WTC11 (cell line): ENCODE results near the gene SENP1. TPM values are rescaled to one million over a fixed set of nuclear protein-coding genes. Genes with fewer than 3 reads are reported as not detected.

Experiments
- ATAC-seq: fragments of 200-7000 bp; cut with Tn5 transposase; 2 replicates; pipeline ENCODE4 v1.10.0; 2021; ENCODE audit warnings: mild to moderate bottlenecking, moderate library complexity
- CTCF ChIA-PET: fragments of 300-600 bp; sonication (Branson Sonifier 250); formaldehyde crosslinking; loops from one replicate; lab custom pipeline; 2021; ENCODE audit warnings: antibody characterized with exemption; lab: Charles Lee
- POLR2A ChIA-PET: fragments of 350-600 bp; sonication (Branson Sonifier 250); formaldehyde crosslinking; loops from one replicate; lab custom pipeline; 2021; ENCODE audit warnings: antibody characterized with exemption; lab: Charles Lee
- DNase-seq: peaks from one replicate; pipeline ENCODE4 v3.0.0; 2021; ENCODE audit warnings: low spot score
- H3K27ac Mint-ChIP-seq: 2 replicates; pipeline ENCODE4 v1.8.0; 2021; ENCODE audit warnings: mixed read lengths
- H3K27me3 Mint-ChIP-seq: 2 replicates; pipeline ENCODE4 v1.8.0; 2021; ENCODE audit warnings: low read depth, mild to moderate bottlenecking, moderate library complexity, mixed read lengths
- H3K36me3 Mint-ChIP-seq: 2 replicates; pipeline ENCODE4 v1.8.0; 2021; ENCODE audit warnings: mixed read lengths
- H3K4me1 Mint-ChIP-seq: 2 replicates; pipeline ENCODE4 v1.8.0; 2022; ENCODE audit warnings: mixed read lengths
- H3K4me3 Mint-ChIP-seq: 2 replicates; pipeline ENCODE4 v1.8.0; 2021; ENCODE audit warnings: mild to moderate bottlenecking, moderate library complexity, mixed read lengths
- H3K9me3 Mint-ChIP-seq: 2 replicates; pipeline ENCODE4 v1.8.0; 2021; ENCODE audit warnings: mixed read lengths
- CBFB ChIP-seq: sonication (generic); formaldehyde crosslinking; IDR thresholded peaks from 2 replicates; pipeline ENCODE4 v1.8.1; 2022; ENCODE audit warnings: mild to moderate bottlenecking, low read depth, missing genetic modification reagents
- ELF4 ChIP-seq: sonication (generic); formaldehyde crosslinking; IDR thresholded peaks from 2 replicates; pipeline ENCODE4 v1.8.1; 2022; ENCODE audit warnings: low read depth, mild to moderate bottlenecking, moderate library complexity, missing genetic modification reagents
- FOXK1 ChIP-seq: sonication (generic); formaldehyde crosslinking; IDR thresholded peaks from 2 replicates; pipeline ENCODE4 v1.8.0; 2022; ENCODE audit warnings: mild to moderate bottlenecking, moderate library complexity, missing genetic modification reagents
- JAZF1 ChIP-seq: fragments of 250-450 bp; sonication (Bioruptor Pico); IDR thresholded peaks from 2 replicates; pipeline ENCODE4 v1.9.0; 2021; ENCODE audit warnings: moderate library complexity, mild to moderate bottlenecking, inconsistent platforms
- NR2C2 ChIP-seq: sonication (generic); formaldehyde crosslinking; IDR thresholded peaks from 2 replicates; pipeline ENCODE4 v1.8.0; 2022; ENCODE audit warnings: mild to moderate bottlenecking, missing genetic modification reagents
- SMAD3 ChIP-seq: sonication (generic); formaldehyde crosslinking; IDR thresholded peaks from 2 replicates; pipeline ENCODE4 v1.8.0; 2022; ENCODE audit warnings: missing genetic modification reagents, mild to moderate bottlenecking, borderline replicate concordance
- TCF7 ChIP-seq: sonication (generic); formaldehyde crosslinking; IDR thresholded peaks from 2 replicates; pipeline ENCODE4 v1.8.0; 2022; ENCODE audit warnings: mild to moderate bottlenecking, low read depth, missing genetic modification reagents, moderate library complexity
- ZNF317 ChIP-seq: sonication (generic); formaldehyde crosslinking; IDR thresholded peaks from 2 replicates; pipeline ENCODE4 v1.8.1; 2023; ENCODE audit warnings: low read depth, mild to moderate bottlenecking, moderate library complexity, missing genetic modification reagents, borderline replicate concordance
- ZNF671 ChIP-seq: fragments of 250-450 bp; sonication (Bioruptor Pico); IDR thresholded peaks from 2 replicates; pipeline ENCODE4 v1.8.0; 2021; ENCODE audit warnings: mild to moderate bottlenecking
- total RNA-seq: library from RNA; stranded (reverse); gene quantifications from 3 replicates; pipeline ENCODE4 v1.2.3, GENCODE V29; 2021
- TF ChIP-seq, protein P1 (sequence below): sonication (generic); formaldehyde crosslinking; IDR thresholded peaks from 2 replicates; pipeline ENCODE4 v1.8.1; 2023; ENCODE audit warnings: mild to moderate bottlenecking, missing genetic modification reagents, borderline replicate concordance
- TF ChIP-seq, protein P2 (sequence below): sonication (generic); formaldehyde crosslinking; IDR thresholded peaks from 2 replicates; pipeline ENCODE4 v1.8.0; 2022; ENCODE audit warnings: mild to moderate bottlenecking, missing genetic modification reagents
- TF ChIP-seq, protein P3 (sequence below): fragments of 250-450 bp; sonication (Bioruptor Pico); IDR thresholded peaks from 2 replicates; pipeline ENCODE4 v1.9.0; 2021; ENCODE audit warnings: moderate library complexity, mild to moderate bottlenecking, inconsistent platforms, borderline replicate concordance
- TF ChIP-seq, protein P4 (sequence below): sonication (generic); formaldehyde crosslinking; IDR thresholded peaks from 2 replicates; pipeline ENCODE4 v1.8.0; 2023; ENCODE audit warnings: missing genetic modification reagents
- TF ChIP-seq, protein P5 (sequence below): fragments of 200-600 bp; IDR thresholded peaks from 2 replicates; pipeline ENCODE4 v1.8.0; 2022; ENCODE audit warnings: antibody characterized with exemption
- TF ChIP-seq, protein P6 (sequence below): sonication (generic); formaldehyde crosslinking; IDR thresholded peaks from 2 replicates; pipeline ENCODE4 v1.8.1; 2022; ENCODE audit warnings: low read depth, mild to moderate bottlenecking, moderate library complexity, missing genetic modification reagents, borderline replicate concordance

Gene SENP1
- total RNA-seq, 1 experiment from 2014 or later = 20.4 TPM

DNA sequence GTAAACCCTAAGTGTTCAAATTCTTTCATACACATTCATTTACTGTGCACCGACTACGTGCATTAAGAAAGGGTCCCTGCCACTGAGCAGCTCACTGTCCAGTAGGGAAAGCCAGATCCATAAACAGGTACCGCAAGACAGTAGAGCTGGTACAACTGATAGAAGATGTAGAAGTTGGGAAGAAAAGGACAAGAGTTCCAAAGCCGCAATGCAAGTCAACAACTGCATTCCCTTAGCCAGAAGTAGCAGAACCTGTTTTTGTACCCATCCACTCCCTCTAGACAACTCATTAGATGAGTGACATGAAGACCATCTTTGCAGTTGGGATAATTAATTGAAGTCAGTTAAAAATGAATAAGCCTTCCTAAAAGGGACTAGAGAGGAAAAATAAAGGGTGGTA, 1.3 kb downstream of the SENP1 start (continued):
- TF ChIP-seq, protein P1, sequence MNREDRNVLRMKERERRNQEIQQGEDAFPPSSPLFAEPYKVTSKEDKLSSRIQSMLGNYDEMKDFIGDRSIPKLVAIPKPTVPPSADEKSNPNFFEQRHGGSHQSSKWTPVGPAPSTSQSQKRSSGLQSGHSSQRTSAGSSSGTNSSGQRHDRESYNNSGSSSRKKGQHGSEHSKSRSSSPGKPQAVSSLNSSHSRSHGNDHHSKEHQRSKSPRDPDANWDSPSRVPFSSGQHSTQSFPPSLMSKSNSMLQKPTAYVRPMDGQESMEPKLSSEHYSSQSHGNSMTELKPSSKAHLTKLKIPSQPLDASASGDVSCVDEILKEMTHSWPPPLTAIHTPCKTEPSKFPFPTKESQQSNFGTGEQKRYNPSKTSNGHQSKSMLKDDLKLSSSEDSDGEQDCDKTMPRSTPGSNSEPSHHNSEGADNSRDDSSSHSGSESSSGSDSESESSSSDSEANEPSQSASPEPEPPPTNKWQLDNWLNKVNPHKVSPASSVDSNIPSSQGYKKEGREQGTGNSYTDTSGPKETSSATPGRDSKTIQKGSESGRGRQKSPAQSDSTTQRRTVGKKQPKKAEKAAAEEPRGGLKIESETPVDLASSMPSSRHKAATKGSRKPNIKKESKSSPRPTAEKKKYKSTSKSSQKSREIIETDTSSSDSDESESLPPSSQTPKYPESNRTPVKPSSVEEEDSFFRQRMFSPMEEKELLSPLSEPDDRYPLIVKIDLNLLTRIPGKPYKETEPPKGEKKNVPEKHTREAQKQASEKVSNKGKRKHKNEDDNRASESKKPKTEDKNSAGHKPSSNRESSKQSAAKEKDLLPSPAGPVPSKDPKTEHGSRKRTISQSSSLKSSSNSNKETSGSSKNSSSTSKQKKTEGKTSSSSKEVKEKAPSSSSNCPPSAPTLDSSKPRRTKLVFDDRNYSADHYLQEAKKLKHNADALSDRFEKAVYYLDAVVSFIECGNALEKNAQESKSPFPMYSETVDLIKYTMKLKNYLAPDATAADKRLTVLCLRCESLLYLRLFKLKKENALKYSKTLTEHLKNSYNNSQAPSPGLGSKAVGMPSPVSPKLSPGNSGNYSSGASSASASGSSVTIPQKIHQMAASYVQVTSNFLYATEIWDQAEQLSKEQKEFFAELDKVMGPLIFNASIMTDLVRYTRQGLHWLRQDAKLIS (CRISPR knock-in tag) = no peak
- TF ChIP-seq, protein P2, sequence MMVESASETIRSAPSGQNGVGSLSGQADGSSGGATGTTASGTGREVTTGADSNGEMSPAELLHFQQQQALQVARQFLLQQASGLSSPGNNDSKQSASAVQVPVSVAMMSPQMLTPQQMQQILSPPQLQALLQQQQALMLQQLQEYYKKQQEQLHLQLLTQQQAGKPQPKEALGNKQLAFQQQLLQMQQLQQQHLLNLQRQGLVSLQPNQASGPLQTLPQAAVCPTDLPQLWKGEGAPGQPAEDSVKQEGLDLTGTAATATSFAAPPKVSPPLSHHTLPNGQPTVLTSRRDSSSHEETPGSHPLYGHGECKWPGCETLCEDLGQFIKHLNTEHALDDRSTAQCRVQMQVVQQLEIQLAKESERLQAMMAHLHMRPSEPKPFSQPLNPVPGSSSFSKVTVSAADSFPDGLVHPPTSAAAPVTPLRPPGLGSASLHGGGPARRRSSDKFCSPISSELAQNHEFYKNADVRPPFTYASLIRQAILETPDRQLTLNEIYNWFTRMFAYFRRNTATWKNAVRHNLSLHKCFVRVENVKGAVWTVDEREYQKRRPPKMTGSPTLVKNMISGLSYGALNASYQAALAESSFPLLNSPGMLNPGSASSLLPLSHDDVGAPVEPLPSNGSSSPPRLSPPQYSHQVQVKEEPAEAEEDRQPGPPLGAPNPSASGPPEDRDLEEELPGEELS = no peak
- TF ChIP-seq CBFB (CRISPR knock-in tag) = no peak
- TF ChIP-seq, protein P3, sequence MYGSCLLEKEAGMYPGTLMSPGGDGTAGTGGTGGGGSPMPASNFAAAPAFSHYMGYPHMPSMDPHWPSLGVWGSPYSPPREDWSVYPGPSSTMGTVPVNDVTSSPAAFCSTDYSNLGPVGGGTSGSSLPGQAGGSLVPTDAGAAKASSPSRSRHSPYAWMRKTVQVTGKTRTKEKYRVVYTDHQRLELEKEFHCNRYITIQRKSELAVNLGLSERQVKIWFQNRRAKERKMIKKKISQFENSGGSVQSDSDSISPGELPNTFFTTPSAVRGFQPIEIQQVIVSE (CRISPR knock-in tag) = no peak
- TF ChIP-seq ZNF317 (CRISPR knock-in tag) = no peak
- TF ChIP-seq JAZF1 (CRISPR knock-in tag) = no peak
- no peak for TF ChIP-seq SMAD3 (CRISPR knock-in tag)
- TF ChIP-seq, protein P4, sequence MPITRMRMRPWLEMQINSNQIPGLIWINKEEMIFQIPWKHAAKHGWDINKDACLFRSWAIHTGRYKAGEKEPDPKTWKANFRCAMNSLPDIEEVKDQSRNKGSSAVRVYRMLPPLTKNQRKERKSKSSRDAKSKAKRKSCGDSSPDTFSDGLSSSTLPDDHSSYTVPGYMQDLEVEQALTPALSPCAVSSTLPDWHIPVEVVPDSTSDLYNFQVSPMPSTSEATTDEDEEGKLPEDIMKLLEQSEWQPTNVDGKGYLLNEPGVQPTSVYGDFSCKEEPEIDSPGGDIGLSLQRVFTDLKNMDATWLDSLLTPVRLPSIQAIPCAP (CRISPR knock-in tag) = no peak

DNA sequence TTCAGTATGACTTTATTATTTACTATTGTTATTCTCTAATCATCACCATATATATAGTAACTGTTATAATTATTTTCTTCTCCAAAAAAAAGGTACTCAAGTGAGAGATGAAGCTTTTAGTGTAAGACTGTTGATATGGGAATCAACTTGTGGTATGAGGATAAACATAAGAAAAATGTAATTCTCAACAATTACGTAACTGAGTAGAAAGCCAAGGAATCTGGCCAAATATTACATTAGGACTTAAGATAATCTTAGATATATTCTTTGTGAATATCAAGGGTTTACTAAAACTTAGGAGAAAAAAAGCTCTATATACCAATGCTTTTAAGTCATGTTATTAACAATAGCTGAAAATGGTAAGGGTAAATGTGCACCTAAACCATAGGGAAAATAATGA, 13.3 kb downstream of the SENP1 start:
- no peak for ATAC-seq
- Mint-ChIP-seq H3K36me3 (peaks cover 16% of the 10 kb centered on the region), H3K27ac (no peak overlapping the region), H3K4me3 (no peak overlapping the region), H3K4me1 (no peaks in the 10 kb centered on the region), H3K9me3 (no peaks in the 10 kb centered on the region), H3K27me3 (no peaks in the 10 kb centered on the region)
- no peak for TF ChIP-seq ELF4 (CRISPR knock-in tag)
- TF ChIP-seq, protein P5, sequence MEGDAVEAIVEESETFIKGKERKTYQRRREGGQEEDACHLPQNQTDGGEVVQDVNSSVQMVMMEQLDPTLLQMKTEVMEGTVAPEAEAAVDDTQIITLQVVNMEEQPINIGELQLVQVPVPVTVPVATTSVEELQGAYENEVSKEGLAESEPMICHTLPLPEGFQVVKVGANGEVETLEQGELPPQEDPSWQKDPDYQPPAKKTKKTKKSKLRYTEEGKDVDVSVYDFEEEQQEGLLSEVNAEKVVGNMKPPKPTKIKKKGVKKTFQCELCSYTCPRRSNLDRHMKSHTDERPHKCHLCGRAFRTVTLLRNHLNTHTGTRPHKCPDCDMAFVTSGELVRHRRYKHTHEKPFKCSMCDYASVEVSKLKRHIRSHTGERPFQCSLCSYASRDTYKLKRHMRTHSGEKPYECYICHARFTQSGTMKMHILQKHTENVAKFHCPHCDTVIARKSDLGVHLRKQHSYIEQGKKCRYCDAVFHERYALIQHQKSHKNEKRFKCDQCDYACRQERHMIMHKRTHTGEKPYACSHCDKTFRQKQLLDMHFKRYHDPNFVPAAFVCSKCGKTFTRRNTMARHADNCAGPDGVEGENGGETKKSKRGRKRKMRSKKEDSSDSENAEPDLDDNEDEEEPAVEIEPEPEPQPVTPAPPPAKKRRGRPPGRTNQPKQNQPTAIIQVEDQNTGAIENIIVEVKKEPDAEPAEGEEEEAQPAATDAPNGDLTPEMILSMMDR = no peak
- no peak for TF ChIP-seq NR2C2 (CRISPR knock-in tag)
- TF ChIP-seq, protein P6, sequence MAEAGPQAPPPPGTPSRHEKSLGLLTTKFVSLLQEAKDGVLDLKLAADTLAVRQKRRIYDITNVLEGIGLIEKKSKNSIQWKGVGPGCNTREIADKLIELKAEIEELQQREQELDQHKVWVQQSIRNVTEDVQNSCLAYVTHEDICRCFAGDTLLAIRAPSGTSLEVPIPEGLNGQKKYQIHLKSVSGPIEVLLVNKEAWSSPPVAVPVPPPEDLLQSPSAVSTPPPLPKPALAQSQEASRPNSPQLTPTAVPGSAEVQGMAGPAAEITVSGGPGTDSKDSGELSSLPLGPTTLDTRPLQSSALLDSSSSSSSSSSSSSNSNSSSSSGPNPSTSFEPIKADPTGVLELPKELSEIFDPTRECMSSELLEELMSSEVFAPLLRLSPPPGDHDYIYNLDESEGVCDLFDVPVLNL = no peak
- TF ChIP-seq ZNF671 (CRISPR knock-in tag) = no peak
- no peak for TF ChIP-seq TCF7 (CRISPR knock-in tag)
- TF ChIP-seq SMAD3 (CRISPR knock-in tag) = no peak
- TF ChIP-seq FOXK1 (CRISPR knock-in tag) = no peak
- TF ChIP-seq, protein P4 (CRISPR knock-in tag) = no peak
- ChIA-PET POLR2A (no interaction called here), CTCF (interaction anchor here (0.9 kb wide), 1 partner anchor 1196 kb away, joined by 7 read pairs; no protein-coding TSS in a partner anchor)
- no peak for DNase-seq
